Measurements from ENCODE around the gene ZNF280C.

GRCh38 chrX:130165181-130165702 lies 103.5 kb downstream of the ZNF280C start:
- TF ChIP-seq CTCF (IDR thresholded peaks at IDR 0.05) (no peak), EP300 (IDR thresholded peaks at IDR 0.05) (no peak)

Measured in tibial nerve (tissue), 4 donors.